Body of pancreas (tissue), 4 donors: ENCODE measurements around the gene CCSER1. TPM values are rescaled to one million over a fixed set of nuclear protein-coding genes. Genes with fewer than 3 reads are reported as not detected.

Experiments
- ATAC-seq: fragments of 150-250 bp; one replicate; pipeline ENCODE4 v1.9.1; 2016
- DNase-seq, 4 donors: peaks; one replicate each; pipeline ENCODE4 v3.0.0-alpha.2; 2019
- H3K27ac ChIP-seq, 4 donors: fragments of 200-600 bp; sonication (generic); 1 replicate in 3 of 4; 2 replicates in 1 of 4; pipeline versions ENCODE4 v1.5.1 to v1.6.1; 2016 to 2019; ENCODE audit warnings: mild to moderate bottlenecking in 1 of 4, mixed read lengths in 1 of 4, moderate library complexity in 1 of 4
- H3K27me3 ChIP-seq, 2 donors: fragments of 200-600 bp; sonication (generic); one replicate each; pipeline ENCODE4 v1.6.0; 2016; ENCODE audit warnings: mild to moderate bottlenecking in 1 of 2
- H3K36me3 ChIP-seq, 2 donors: fragments of 200-600 bp; sonication (generic); replicated peaks in 1 of 2; 2 replicates each; pipeline ENCODE4 v1.5.1; 2016; ENCODE audit warnings: low read depth in 2 of 2; ENCODE audit not compliant: insufficient read depth in 1 of 2
- H3K4me1 ChIP-seq: fragments of 200-600 bp; sonication (generic); one replicate; pipeline ENCODE4 v1.6.0; 2016
- H3K4me3 ChIP-seq, 2 donors: fragments of 200-600 bp; sonication (generic); 1 replicate in 1 of 2; 2 replicates in 1 of 2; pipeline ENCODE4 v1.5.1; 2016 to 2019
- H3K9me3 ChIP-seq, 3 donors: fragments of 200-600 bp; sonication (generic); 1 replicate in 2 of 3; 2 replicates in 1 of 3; pipeline ENCODE4 v1.5.1; 2016
- CTCF ChIP-seq, 7 experiments: fragments of 450-650 bp in 4 of 7; fragments of 200-600 bp in 3 of 7; sonication (generic) in 3 of 7; IDR thresholded peaks; one replicate each; pipeline ENCODE4 v1.5.1; 2016 to 2019; ENCODE audit warnings: antibody characterized with exemption in 7 of 7
- POLR2A ChIP-seq, 3 donors: fragments of 450-650 bp; IDR thresholded peaks; one replicate each; pipeline ENCODE4 v1.6.1; 2016; ENCODE audit warnings: antibody characterized with exemption in 3 of 3, mild to moderate bottlenecking in 2 of 3
- WGBS, 2 donors: methylation state at CpG; one replicate each; pipeline ENCODE4 v1.1.5; 2017; 5-methylcytosine and 5-hydroxymethylcytosine counted together
- intact Hi-C: fragments of 100-400 bp; cut with DNase I; formaldehyde crosslinking; loops from one replicate; pipeline ENCODE4 v1.15.1; 2023
- total RNA-seq, 2 donors: library from RNA; depleted of rRNA; stranded (reverse); fragments of >200 nt; gene quantifications; one replicate each; pipeline ENCODE4 v1.1.0, GENCODE V29; 2016

The CCSER1 gene
- total RNA-seq, 2 donors from 2014 or later, result 13.2 to 14.5 TPM

GRCh38 chr4:91025241-91026148 is 898.3 kb downstream of the CCSER1 start:
- Histone ChIP-seq H3K4me1 (no peaks in the 10 kb centered on the region), H3K4me3 (no peak overlapping the region), H3K27me3 (no peaks in the 10 kb centered on the region), H3K36me3 (no peaks in the 10 kb centered on the region), H3K27ac (no peak overlapping the region), H3K9me3 (no peaks in the 10 kb centered on the region)
- DNase-seq (no peak), ATAC-seq (no peak)
- TF ChIP-seq POLR2A (IDR thresholded peaks at IDR 0.05) (no peak), CTCF (IDR thresholded peaks at IDR 0.05) (no peak)
- intact Hi-C loops, result no loop called here

GRCh38 chr4:91028228-91028627 is 901.0 kb downstream of the CCSER1 start:
- no peak overlapping the region for H3K4me3 ChIP-seq
- H3K36me3 ChIP-seq, result no peaks in the 10 kb centered on the region
- intact Hi-C loops, result no loop called here
- ATAC-seq, result no peak
- TF ChIP-seq CTCF (IDR thresholded peaks at IDR 0.05) (no peak), POLR2A (IDR thresholded peaks at IDR 0.05) (no peak)
- no peak for DNase-seq
- no peaks in the 10 kb centered on the region for H3K27me3 ChIP-seq
- H3K4me1 ChIP-seq, result peaks cover 7% of the 10 kb centered on the region
- no peak overlapping the region for H3K27ac ChIP-seq
- WGBS, 2 donors, result 68 to 78% methylated on average over 1 of the region's 1 CpG
- no peaks in the 10 kb centered on the region for H3K9me3 ChIP-seq

- no peak for DNase-seq
- Histone ChIP-seq H3K9me3 (no peaks in the 10 kb centered on the region), H3K27me3 (no peaks in the 10 kb centered on the region), H3K36me3 (no peaks in the 10 kb centered on the region), H3K4me3 (no peak overlapping the region), H3K4me1 (peaks cover 9% of the 10 kb centered on the region), H3K27ac (no peak overlapping the region)
- no peak for TF ChIP-seq POLR2A (IDR thresholded peaks at IDR 0.05)
- TF ChIP-seq CTCF (IDR thresholded peaks at IDR 0.05), result no peak
- intact Hi-C loops, result no loop called here
- ATAC-seq, result no peak
Observed at GRCh38 chr4:91031761-91032160, 904.6 kb downstream of the CCSER1 start.

GRCh38 chr4:91032725-91033445 is 905.7 kb downstream of the CCSER1 start:
- Histone ChIP-seq H3K36me3 (no peaks in the 10 kb centered on the region), H3K9me3 (no peaks in the 10 kb centered on the region), H3K27me3 (no peaks in the 10 kb centered on the region), H3K27ac (no peak overlapping the region), H3K4me1 (peaks cover 9% of the 10 kb centered on the region), H3K4me3 (no peak overlapping the region)
- 20 to 25% methylated on average over 4 of the region's 4 CpGs for WGBS, 2 donors
- peak; percentile 97 for ATAC-seq
- no peak for TF ChIP-seq POLR2A (IDR thresholded peaks at IDR 0.05)
- peak in 4 of 7 experiments; percentile 35 to 44 (median 40) for TF ChIP-seq CTCF (IDR thresholded peaks at IDR 0.05)
- peak; percentile 56 to 74 (median 70) for DNase-seq
- intact Hi-C loops, result no loop called here
